Fibroblast of mammary gland (primary cell): ENCODE results near the gene MYO1E.
"Not testable (repeated sequence)": the region's sequence is repeated elsewhere in the genome, so short reads cannot be mapped to it uniquely, and the experiment has no call there.

ENCODE experiments used
- DNase-seq: peaks from one replicate; pipeline ENCODE4 v3.0.0-alpha.2; 2010; ENCODE audit warnings: low read depth
- H3K4me3 ChIP-seq: 2 replicates; pipeline ENCODE4 v1.5.1; 2011; ENCODE audit warnings: low read depth, mild to moderate bottlenecking, low read length, moderate library complexity; ENCODE audit not compliant: control insufficient read depth
- CTCF ChIP-seq: conservative IDR thresholded peaks from 2 replicates; pipeline ENCODE4 v1.5.1; 2011; ENCODE audit warnings: low read depth, low read length, inconsistent platforms; ENCODE audit not compliant: control insufficient read depth, insufficient read depth

The MYO1E gene

GRCh38 chr15:59339252-59339672 is 33.4 kb downstream of the MYO1E start:
- no peak for TF ChIP-seq CTCF
- no peak overlapping the region for H3K4me3 ChIP-seq
- peak; percentile 95 for DNase-seq

- no peak for DNase-seq
- TF ChIP-seq CTCF: no peak
- H3K4me3 ChIP-seq: no peak overlapping the region
Observed at GRCh38 chr15:59338414-59338813, 34.3 kb downstream of the MYO1E start.

GRCh38 chr15:59336725-59337124 is 35.9 kb downstream of the MYO1E start:
- DNase-seq, H3K4me3 ChIP-seq: not testable (repeated sequence)

GRCh38 chr15:59335207-59335786 is 37.4 kb downstream of the MYO1E start:
- no peak for DNase-seq
- no peak overlapping the region for H3K4me3 ChIP-seq
- no peak for TF ChIP-seq CTCF

GRCh38 chr15:59334076-59334415 is 38.6 kb downstream of the MYO1E start:
- no peak for DNase-seq
- TF ChIP-seq CTCF: no peak
- no peak overlapping the region for H3K4me3 ChIP-seq

GRCh38 chr15:59333401-59334075 is 39.1 kb downstream of the MYO1E start:
- H3K4me3 ChIP-seq: no peak overlapping the region
- TF ChIP-seq CTCF: no peak
- DNase-seq: no peak

GRCh38 chr15:59332009-59332408 is 40.7 kb downstream of the MYO1E start:
- no peak for DNase-seq
- H3K4me3 ChIP-seq: no peak overlapping the region
- no peak for TF ChIP-seq CTCF
